ENCODE data around the gene CYP46A1. TPM values are rescaled to one million over a fixed set of nuclear protein-coding genes. Genes with fewer than 3 reads are reported as not detected.

CYP46A1 gene
- total and polyA plus RNA-seq, 4 experiments from 2014 or later: 0.15 to 0.36 TPM; not detected in 2

DNA sequence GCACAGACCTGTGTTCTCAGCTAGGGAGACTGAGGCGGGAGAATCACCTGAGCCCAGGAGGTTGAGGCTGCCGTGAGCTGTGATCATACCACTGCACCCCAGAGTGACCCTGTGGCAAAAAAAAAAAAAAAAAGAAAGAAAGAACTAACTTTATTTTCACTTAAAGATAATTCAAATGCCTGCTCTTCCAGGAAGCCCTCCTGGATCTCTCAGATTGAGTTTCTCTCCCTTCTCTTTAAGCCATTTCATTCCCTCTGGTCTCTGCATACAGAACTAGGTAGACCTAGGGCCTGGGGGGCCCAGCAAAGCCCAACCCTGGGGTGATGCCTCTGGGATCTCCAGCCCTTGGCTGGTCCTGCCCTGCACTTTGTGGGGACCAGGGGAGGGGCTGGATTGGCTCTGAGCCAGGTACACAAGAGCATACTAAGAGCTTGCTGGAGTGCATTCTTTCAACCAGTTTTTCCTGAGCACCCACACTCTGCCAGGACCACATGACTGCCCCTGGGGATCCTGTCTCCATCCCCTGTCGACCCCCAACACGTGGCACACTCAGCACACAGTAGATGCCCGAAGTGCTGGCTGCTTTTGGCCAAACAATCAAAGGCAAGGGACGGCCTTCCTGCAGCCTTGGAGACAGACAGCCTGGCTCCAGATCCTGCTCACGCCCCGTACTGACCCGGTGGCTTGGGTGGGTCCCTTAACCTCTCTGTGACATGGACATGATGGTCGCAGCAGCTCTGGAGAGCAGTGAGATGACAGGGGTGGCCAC is 52.7 kb downstream of the CYP46A1 start:
- Mint-ChIP-seq H3K36me3 (no peaks in the 10 kb centered on the region), H3K4me1 (no peaks in the 10 kb centered on the region), H3K27me3 (peaks cover 26 to 45% of the 10 kb centered on the region in 2 donors), H3K4me3 (no peak overlapping the region), H3K27ac (no peak overlapping the region), H3K9me3 (no peaks in the 10 kb centered on the region)
- Histone ChIP-seq H3K36me3 (ENCODE audit: insufficient read depth, low read length) (no peaks in the 10 kb centered on the region), H3K4me3 (ENCODE audit: low read length in 2 of 2) (no peak overlapping the region), H3K27ac (ENCODE audit: low read depth, low read length) (no peak overlapping the region), H3K27me3 (ENCODE audit: insufficient read depth, low read length) (peaks cover 18% of the 10 kb centered on the region), H3K4me1 (ENCODE audit: insufficient read depth, low read length) (no peaks in the 10 kb centered on the region), H3K9me3 (ENCODE audit: control insufficient read depth in 1 of 2, low read length in 2 of 2) (no peaks in the 10 kb centered on the region)
- POLR2A ChIA-PET (ENCODE audit: partially characterized antibody): no interaction called here
- no peak for DNase-seq
- CTCF ChIA-PET (ENCODE audit: partially characterized antibody): no interaction called here
- intact Hi-C loops (cut with micrococcal nuclease): no loop called here

DNA sequence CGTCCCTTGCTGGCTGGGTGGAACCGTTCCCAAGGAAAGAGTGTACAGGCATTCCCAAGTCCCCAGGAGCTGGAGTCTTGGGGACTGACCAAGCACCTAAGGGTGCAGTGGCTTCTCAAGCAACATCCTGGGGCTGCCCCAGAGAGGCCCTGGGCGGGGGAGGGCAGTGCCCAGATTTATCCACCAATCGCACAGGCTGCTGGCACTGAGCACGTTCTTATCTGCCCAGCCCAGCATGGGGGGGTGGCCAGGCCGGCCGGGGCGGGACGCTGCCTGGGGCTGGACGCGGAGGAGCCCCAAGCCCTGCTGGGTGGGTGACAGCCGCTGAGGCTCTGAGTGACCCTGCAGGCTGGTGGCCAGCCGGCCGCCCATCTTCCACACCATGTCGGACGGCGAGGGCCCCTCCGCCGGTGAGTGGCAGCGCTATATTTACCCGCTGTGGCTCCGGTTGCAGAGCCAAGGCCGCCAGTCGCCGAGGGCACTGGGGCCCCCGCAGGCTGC is 53.4 kb downstream of the CYP46A1 start:
- H3K4me3 ChIP-seq (ENCODE audit: low read length in 2 of 2): no peak overlapping the region
- no peaks in the 10 kb centered on the region for H3K9me3 Mint-ChIP-seq
- intact Hi-C loops (cut with micrococcal nuclease): no loop called here
- no peaks in the 10 kb centered on the region for H3K36me3 ChIP-seq (ENCODE audit: insufficient read depth, low read length)
- no peak overlapping the region for H3K27ac ChIP-seq (ENCODE audit: low read depth, low read length)
- POLR2A ChIA-PET (ENCODE audit: partially characterized antibody): no interaction called here
- CTCF ChIA-PET (ENCODE audit: partially characterized antibody): no interaction called here
- H3K27me3 ChIP-seq (ENCODE audit: insufficient read depth, low read length): peaks cover 18% of the 10 kb centered on the region
- no peak for DNase-seq
- peaks cover 24 to 47% of the 10 kb centered on the region in 2 donors for H3K27me3 Mint-ChIP-seq
- H3K4me3 Mint-ChIP-seq: no peak overlapping the region
- no peaks in the 10 kb centered on the region for H3K36me3 Mint-ChIP-seq
- no peaks in the 10 kb centered on the region for H3K9me3 ChIP-seq (ENCODE audit: control insufficient read depth in 1 of 2, low read length in 2 of 2)
- no peak overlapping the region for H3K27ac Mint-ChIP-seq
- H3K4me1 Mint-ChIP-seq: no peaks in the 10 kb centered on the region
- no peaks in the 10 kb centered on the region for H3K4me1 ChIP-seq (ENCODE audit: insufficient read depth, low read length)

GRCh38 chr14:99737956-99738667 is 54.0 kb downstream of the CYP46A1 start:
- Mint-ChIP-seq H3K27me3 (peaks cover 23 to 47% of the 10 kb centered on the region in 2 donors), H3K4me3 (no peak overlapping the region), H3K9me3 (no peaks in the 10 kb centered on the region), H3K4me1 (no peaks in the 10 kb centered on the region), H3K27ac (no peak overlapping the region), H3K36me3 (no peaks in the 10 kb centered on the region)
- Histone ChIP-seq H3K4me3 (ENCODE audit: low read length in 2 of 2) (no peak overlapping the region), H3K27ac (ENCODE audit: low read depth, low read length) (no peak overlapping the region), H3K27me3 (ENCODE audit: insufficient read depth, low read length) (peaks cover 18% of the 10 kb centered on the region), H3K9me3 (ENCODE audit: control insufficient read depth in 1 of 2, low read length in 2 of 2) (no peaks in the 10 kb centered on the region), H3K36me3 (ENCODE audit: insufficient read depth, low read length) (no peaks in the 10 kb centered on the region), H3K4me1 (ENCODE audit: insufficient read depth, low read length) (no peaks in the 10 kb centered on the region)
- ChIA-PET POLR2A (ENCODE audit: partially characterized antibody) (no interaction called here), CTCF (ENCODE audit: partially characterized antibody) (no interaction called here)
- DNase-seq: no peak
- intact Hi-C loops (cut with micrococcal nuclease): no loop called here

GRCh38 chr14:99740411-99740810 is 56.3 kb downstream of the CYP46A1 start:
- POLR2A ChIA-PET (ENCODE audit: partially characterized antibody): no interaction called here

GRCh38 chr14:99741227-99741976 is 57.3 kb downstream of the CYP46A1 start:
- Mint-ChIP-seq H3K36me3 (no peaks in the 10 kb centered on the region), H3K9me3 (no peaks in the 10 kb centered on the region), H3K27me3 (peaks cover 14 to 39% of the 10 kb centered on the region in 2 donors), H3K27ac (no peak overlapping the region), H3K4me1 (peaks cover 2 to 7% (median 7%) of the 10 kb centered on the region in 4 donors), H3K4me3 (no peak overlapping the region)
- Histone ChIP-seq H3K27ac (ENCODE audit: low read depth, low read length) (no peak overlapping the region), H3K9me3 (ENCODE audit: control insufficient read depth in 1 of 2, low read length in 2 of 2) (no peaks in the 10 kb centered on the region), H3K36me3 (ENCODE audit: insufficient read depth, low read length) (no peaks in the 10 kb centered on the region), H3K4me3 (ENCODE audit: low read length in 2 of 2) (no peak overlapping the region), H3K4me1 (ENCODE audit: insufficient read depth, low read length) (no peaks in the 10 kb centered on the region), H3K27me3 (ENCODE audit: insufficient read depth, low read length) (peaks cover 14% of the 10 kb centered on the region)
- ChIA-PET POLR2A (ENCODE audit: partially characterized antibody) (no interaction called here), CTCF (ENCODE audit: partially characterized antibody) (no interaction called here)
- no peak for DNase-seq
- intact Hi-C loops (cut with micrococcal nuclease): no loop called here

More at GRCh38 chr14:99740411-99740810, 56.3 kb downstream of the CYP46A1 start:
- Mint-ChIP-seq H3K27ac (no peak overlapping the region), H3K9me3 (no peaks in the 10 kb centered on the region), H3K36me3 (no peaks in the 10 kb centered on the region), H3K27me3 (peaks cover 19 to 46% of the 10 kb centered on the region in 2 donors), H3K4me1 (peaks cover 0 to 2% (median 0%) of the 10 kb centered on the region in 4 donors), H3K4me3 (no peak overlapping the region)
- CTCF ChIA-PET (ENCODE audit: partially characterized antibody): interaction anchor here (1.1 to 1.2 kb wide), 3 partner anchors 10 to 145 kb away, joined by 3 read pairs; no protein-coding TSS in a partner anchor
- peaks cover 14% of the 10 kb centered on the region for H3K27me3 ChIP-seq (ENCODE audit: insufficient read depth, low read length)
- H3K4me3 ChIP-seq (ENCODE audit: low read length in 2 of 2): no peak overlapping the region
- intact Hi-C loops (cut with micrococcal nuclease): no loop called here
- no peak for DNase-seq
- no peaks in the 10 kb centered on the region for H3K4me1 ChIP-seq (ENCODE audit: insufficient read depth, low read length)
- no peak overlapping the region for H3K27ac ChIP-seq (ENCODE audit: low read depth, low read length)
- H3K9me3 ChIP-seq (ENCODE audit: control insufficient read depth in 1 of 2, low read length in 2 of 2): no peaks in the 10 kb centered on the region
- H3K36me3 ChIP-seq (ENCODE audit: insufficient read depth, low read length): no peaks in the 10 kb centered on the region

- no peaks in the 10 kb centered on the region for H3K36me3 ChIP-seq (ENCODE audit: insufficient read depth, low read length)
- Mint-ChIP-seq H3K27me3 (peaks cover 9 to 34% of the 10 kb centered on the region in 2 donors), H3K27ac (no peak overlapping the region), H3K4me3 (no peak overlapping the region), H3K9me3 (no peaks in the 10 kb centered on the region), H3K36me3 (no peaks in the 10 kb centered on the region), H3K4me1 (peaks cover 2 to 7% (median 7%) of the 10 kb centered on the region in 4 donors)
- H3K27me3 ChIP-seq (ENCODE audit: insufficient read depth, low read length): peaks cover 8% of the 10 kb centered on the region
- DNase-seq: no peak
- H3K4me3 ChIP-seq (ENCODE audit: low read length in 2 of 2): no peak overlapping the region
- no peak overlapping the region for H3K27ac ChIP-seq (ENCODE audit: low read depth, low read length)
- intact Hi-C loops (cut with micrococcal nuclease): no loop called here
- H3K4me1 ChIP-seq (ENCODE audit: insufficient read depth, low read length): no peaks in the 10 kb centered on the region
- ChIA-PET CTCF (ENCODE audit: partially characterized antibody) (no interaction called here), POLR2A (ENCODE audit: partially characterized antibody) (no interaction called here)
- H3K9me3 ChIP-seq (ENCODE audit: control insufficient read depth in 1 of 2, low read length in 2 of 2): no peaks in the 10 kb centered on the region
Measured at GRCh38 chr14:99742074-99742473, 58.0 kb downstream of the CYP46A1 start.
